BLaER1 treated with 17β-estradiol and CSF1 and Interleukin-3, amounts not matched to agents 10 nM and 100 nM (cell line): ENCODE measurements around the gene MT1B.

Experiments
- H3K27ac ChIP-seq, 11 experiments: shearing (Covaris generic); formaldehyde crosslinking; 2 replicates each; pipeline ENCODE4 v1.8.1; 2022
- H3K27me3 ChIP-seq, 11 experiments: shearing (Covaris generic); formaldehyde crosslinking; 2 replicates each; pipeline ENCODE4 v1.8.1; 2022
- H3K36me3 ChIP-seq, 11 experiments: shearing (Covaris generic); formaldehyde crosslinking; 2 replicates each; pipeline ENCODE4 v1.8.1; 2022
- H3K4me1 ChIP-seq, 10 experiments: shearing (Covaris generic); formaldehyde crosslinking; 2 replicates each; pipeline ENCODE4 v1.8.1; 2022
- H3K4me2 ChIP-seq, 11 experiments: shearing (Covaris generic); formaldehyde crosslinking; 2 replicates each; pipeline ENCODE4 v1.8.1; 2022
- H3K4me3 ChIP-seq, 10 experiments: shearing (Covaris generic); formaldehyde crosslinking; 2 replicates each; pipeline ENCODE4 v1.8.1; 2022
- H3K9ac ChIP-seq, 11 experiments: shearing (Covaris generic); formaldehyde crosslinking; 2 replicates each; pipeline ENCODE4 v1.8.1; 2022
- H3K9me3 ChIP-seq, 11 experiments: shearing (Covaris generic); formaldehyde crosslinking; replicated peaks in 1 of 11; 2 replicates each; pipeline ENCODE4 v1.8.1; 2022
- H4K20me1 ChIP-seq, 11 experiments: shearing (Covaris generic); formaldehyde crosslinking; 2 replicates each; pipeline ENCODE4 v1.8.1; 2022
- Cebpa-rat ChIP-seq, 11 experiments: shearing (Covaris generic); IDR thresholded peaks; 2 replicates each; pipeline ENCODE4 v1.8.1; 2022

The MT1B gene

DNA sequence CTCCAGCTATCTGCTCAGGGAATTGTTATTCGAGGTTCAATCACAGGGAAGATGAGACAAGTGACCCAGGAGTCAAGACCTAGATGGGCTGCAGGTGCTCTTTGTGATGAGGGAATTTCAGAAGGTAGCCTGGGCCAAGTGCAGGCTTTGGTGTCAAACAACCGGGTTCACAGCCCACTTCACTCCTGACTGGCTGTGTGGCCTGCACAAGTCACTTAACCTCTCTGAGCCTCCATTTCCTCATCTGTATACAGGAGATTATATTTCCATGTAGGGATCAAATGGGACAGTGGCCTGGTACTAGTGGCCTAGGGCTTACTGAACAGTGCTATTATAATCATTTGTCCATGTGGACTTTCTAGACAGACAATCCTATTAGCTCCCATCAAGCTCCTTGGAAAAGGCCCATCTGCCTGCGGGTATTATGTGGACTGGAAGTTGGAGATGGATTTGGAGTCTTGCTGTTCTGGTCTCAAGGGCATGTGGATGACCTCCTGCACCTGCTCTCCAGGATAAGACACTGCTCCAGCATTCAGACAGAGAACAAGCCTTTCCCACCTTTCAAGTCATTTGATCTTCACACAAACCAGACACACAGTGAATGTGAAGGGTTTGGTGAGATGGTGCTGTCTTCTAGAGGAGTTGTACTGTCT lies 27.5 kb downstream of the MT1B start:
- no peaks in the 10 kb centered on the region for H3K9me3 ChIP-seq
- peaks cover 27 to 35% (median 31%) of the 10 kb centered on the region in 11 experiments for H3K27me3 ChIP-seq
- H3K36me3 ChIP-seq: no peaks in the 10 kb centered on the region; a peak in 1 of 22 replicates
- H3K4me3 ChIP-seq: no peak overlapping the region
- H3K4me1 ChIP-seq: peaks cover 37 to 64% (median 56%) of the 10 kb centered on the region in 10 experiments
- no peak for TF ChIP-seq Cebpa-rat (IDR thresholded peaks at IDR 0.05)
- no peak overlapping the region for H3K4me2 ChIP-seq
- no peak overlapping the region for H3K9ac ChIP-seq
- H3K27ac ChIP-seq: no peak overlapping the region
- peaks cover 0 to 12% (median 0%) of the 10 kb centered on the region in 11 experiments; a peak in 4 of 22 replicates for H4K20me1 ChIP-seq

DNA sequence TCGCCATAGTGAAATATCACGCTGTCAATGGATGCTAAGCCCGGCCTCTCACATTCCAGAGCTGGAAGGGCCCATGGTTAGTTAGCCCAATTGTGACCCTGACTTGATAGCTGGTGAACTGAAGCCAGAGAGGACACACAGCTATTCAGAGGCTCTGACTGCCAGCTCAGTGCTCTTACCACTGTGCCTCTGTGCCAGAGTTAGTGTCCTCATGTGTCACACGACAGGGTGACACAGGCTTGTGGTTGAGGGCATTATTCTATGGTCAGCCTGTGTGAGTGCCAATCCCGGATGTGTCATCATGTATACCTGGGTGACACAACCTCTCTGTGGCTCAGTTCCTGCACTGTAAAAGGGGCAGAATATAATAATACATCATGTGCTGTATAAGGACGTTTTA lies 28.1 kb downstream of the MT1B start:
- no peak overlapping the region for H3K4me2 ChIP-seq
- peaks cover 26 to 33% (median 28%) of the 10 kb centered on the region in 11 experiments for H3K27me3 ChIP-seq
- peaks cover 43 to 66% (median 59%) of the 10 kb centered on the region in 10 experiments for H3K4me1 ChIP-seq
- H3K27ac ChIP-seq: no peak overlapping the region
- no peaks in the 10 kb centered on the region for H3K9me3 ChIP-seq
- peaks cover 0 to 12% (median 0%) of the 10 kb centered on the region in 11 experiments; a peak in 4 of 22 replicates for H4K20me1 ChIP-seq
- H3K36me3 ChIP-seq: no peaks in the 10 kb centered on the region; a peak in 1 of 22 replicates
- TF ChIP-seq Cebpa-rat (IDR thresholded peaks at IDR 0.05): no peak
- no peak overlapping the region for H3K9ac ChIP-seq
- no peak overlapping the region for H3K4me3 ChIP-seq

DNA sequence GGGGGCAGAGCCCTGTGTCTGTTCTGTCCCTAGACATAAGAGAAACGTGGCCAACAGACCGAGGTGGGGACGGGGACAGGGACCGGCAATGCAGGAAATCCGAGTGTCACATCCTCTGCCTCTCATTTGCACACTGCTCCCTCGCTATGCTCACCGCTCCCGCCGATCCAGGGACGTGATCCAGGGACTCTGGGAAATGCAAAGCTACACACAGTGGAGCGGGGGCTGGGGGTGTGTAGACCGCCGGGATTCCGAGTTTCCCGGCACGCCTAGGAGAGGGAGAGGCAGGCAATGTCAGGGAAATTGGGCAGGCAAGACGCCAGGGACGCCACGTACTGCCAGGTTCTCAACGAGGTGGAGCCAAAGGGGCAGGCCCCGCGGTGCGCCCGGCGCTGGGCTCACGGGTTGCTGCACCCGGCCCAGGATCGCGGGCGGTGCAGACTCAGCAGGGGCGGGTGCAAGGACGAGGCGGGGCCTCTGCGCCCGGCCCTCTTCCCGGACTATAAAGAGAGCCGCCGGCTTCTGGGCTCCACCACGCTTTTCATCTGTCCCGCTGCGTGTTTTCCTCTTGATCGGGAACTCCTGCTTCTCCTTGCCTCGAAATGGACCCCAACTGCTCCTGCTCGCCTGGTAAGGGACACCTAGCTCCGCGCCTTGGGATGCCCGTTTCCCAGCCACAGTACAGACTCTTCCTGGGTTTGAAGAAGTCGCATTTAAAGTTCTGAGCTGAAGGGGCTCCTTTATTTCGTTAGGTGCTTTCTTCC lies 30.4 kb downstream of the MT1B start, which contains the start of gene MT1X:
MT1X (plus strand) TSS at position 532 of the 764 bp plus-strand sequence; CDS start at position 603, 71 bp downstream.
- H3K27me3 ChIP-seq: peaks cover 3 to 10% (median 5%) of the 10 kb centered on the region in 11 experiments; a peak in 21 of 22 replicates
- peak within 1 kb of the TSS; percentile 30 to 89 (median 80); a peak in 21 of 22 replicates for H3K27ac ChIP-seq

DNA sequence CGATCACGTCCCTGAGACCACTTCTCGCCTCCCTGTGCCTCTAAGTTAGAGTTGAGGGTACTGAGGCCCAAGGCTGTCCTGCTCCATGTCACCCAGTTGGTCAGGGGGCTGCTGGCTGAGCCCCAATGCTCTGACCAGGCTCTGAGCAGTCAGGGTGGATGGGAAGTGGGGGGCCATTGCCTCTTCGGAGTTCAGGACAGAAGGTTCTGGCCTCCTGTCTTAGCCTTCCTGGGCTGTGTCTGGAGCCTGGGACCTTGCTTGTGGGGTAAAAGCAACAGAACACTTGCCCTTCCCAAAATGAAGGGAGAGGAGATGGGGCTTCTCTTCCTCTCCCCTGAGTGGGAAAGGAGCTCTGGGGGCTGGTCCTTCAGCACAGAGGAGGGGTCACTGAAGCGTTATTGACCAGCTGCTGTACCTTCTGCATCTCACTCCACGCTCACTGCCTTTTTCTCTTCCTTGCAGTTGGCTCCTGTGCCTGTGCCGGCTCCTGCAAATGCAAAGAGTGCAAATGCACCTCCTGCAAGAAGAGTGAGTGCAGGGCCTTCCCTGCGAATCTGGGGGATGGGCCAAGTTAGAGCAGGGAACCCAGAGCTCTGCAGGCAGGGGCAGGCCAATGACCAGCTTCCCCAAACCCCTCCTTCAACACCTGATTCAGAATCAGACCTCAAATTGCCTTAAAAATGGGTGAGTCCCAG lies 31.2 kb downstream of the MT1B start:
- Histone ChIP-seq H3K4me1 (peaks cover 32 to 60% (median 52%) of the 10 kb centered on the region in 10 experiments), H3K36me3 (peaks cover 0 to 14% (median 3%) of the 10 kb centered on the region in 11 experiments; a peak in 4 of 22 replicates), H3K9me3 (peaks cover 10 to 16% (median 14%) of the 10 kb centered on the region in 11 experiments; a peak in 21 of 22 replicates), H3K27ac (peak overlapping the region; percentile 30 to 89 (median 80); a peak in 20 of 22 replicates), H3K4me3 (peak overlapping the region; percentile 55 to 78 (median 71)), H3K27me3 (peaks cover 0 to 3% (median 0%) of the 10 kb centered on the region in 11 experiments; a peak in 1 of 22 replicates), H3K9ac (peak overlapping the region; percentile 75 to 92 (median 81)), H4K20me1 (peaks cover 0 to 12% (median 0%) of the 10 kb centered on the region in 11 experiments; a peak in 4 of 22 replicates), H3K4me2 (peak overlapping the region; percentile 90 to 99 (median 96))
- no peak for TF ChIP-seq Cebpa-rat (IDR thresholded peaks at IDR 0.05)

More for the DNA sequence above, 30.4 kb downstream of the MT1B start, which contains the start of gene MT1X:
- peaks cover 32 to 60% (median 53%) of the 10 kb centered on the region in 10 experiments for H3K4me1 ChIP-seq
- no peak for TF ChIP-seq Cebpa-rat (IDR thresholded peaks at IDR 0.05)
- peak within 1 kb of the TSS; percentile 75 to 92 (median 81) for H3K9ac ChIP-seq
- H3K4me3 ChIP-seq: peak within 1 kb of the TSS; percentile 55 to 78 (median 71)
- H3K4me2 ChIP-seq: peak within 1 kb of the TSS; percentile 90 to 99 (median 96)
- peaks cover 0 to 12% (median 3%) of the 10 kb centered on the region in 11 experiments; a peak in 4 of 22 replicates for H3K36me3 ChIP-seq
- peaks cover 0 to 12% (median 0%) of the 10 kb centered on the region in 11 experiments; a peak in 4 of 22 replicates for H4K20me1 ChIP-seq
- peaks cover 9 to 13% (median 11%) of the 10 kb centered on the region in 11 experiments; a peak in 21 of 22 replicates for H3K9me3 ChIP-seq

DNA sequence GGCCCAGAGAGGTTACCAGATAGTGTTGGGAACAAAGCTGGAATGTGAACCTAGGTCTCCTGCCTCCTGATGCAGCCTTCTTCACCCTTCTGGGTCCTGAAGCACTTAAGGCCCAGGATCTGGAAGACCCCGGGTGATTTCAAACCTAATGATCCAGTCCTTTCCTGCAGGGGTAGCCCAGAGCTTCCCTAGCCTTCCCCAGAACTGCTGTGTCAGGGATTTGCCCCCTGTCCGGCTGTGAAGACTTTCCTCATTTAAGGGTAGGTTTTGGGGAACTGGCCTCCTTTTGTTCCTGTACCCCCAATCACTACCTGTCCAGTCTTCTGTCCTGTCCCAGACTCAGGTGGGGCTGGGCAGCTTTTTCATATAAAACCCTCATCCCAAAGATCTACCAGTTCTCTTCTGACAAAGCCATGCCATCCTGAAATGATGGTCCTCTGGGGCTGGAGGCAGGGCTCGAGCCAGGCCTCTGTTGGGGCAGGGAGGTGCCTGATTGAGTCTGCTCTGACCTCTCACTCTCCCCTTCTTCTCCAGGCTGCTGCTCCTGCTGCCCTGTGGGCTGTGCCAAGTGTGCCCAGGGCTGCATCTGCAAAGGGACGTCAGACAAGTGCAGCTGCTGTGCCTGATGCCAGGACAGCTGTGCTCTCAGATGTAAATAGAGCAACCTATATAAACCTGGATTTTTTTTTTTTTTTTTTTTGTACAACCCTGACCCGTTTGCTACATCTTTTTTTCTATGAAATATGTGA lies 31.9 kb downstream of the MT1B start:
- Histone ChIP-seq H3K27me3 (no peaks in the 10 kb centered on the region; a peak in 1 of 22 replicates), H3K9ac (peak overlapping the region in 10 of 11 experiments; percentile 75 to 92 (median 82); a peak in 18 of 22 replicates), H3K4me2 (peak overlapping the region; percentile 90 to 99 (median 96)), H3K9me3 (peaks cover 10 to 16% (median 14%) of the 10 kb centered on the region in 11 experiments; a peak in 21 of 22 replicates), H3K4me3 (peak overlapping the region; percentile 55 to 78 (median 71); a peak in 19 of 20 replicates), H3K27ac (peak overlapping the region in 6 of 11 experiments; percentile 2 to 89 (median 82); a peak in 10 of 22 replicates), H3K4me1 (peaks cover 32 to 68% (median 58%) of the 10 kb centered on the region in 10 experiments), H3K36me3 (peaks cover 0 to 14% (median 3%) of the 10 kb centered on the region in 11 experiments; a peak in 4 of 22 replicates), H4K20me1 (peaks cover 0 to 12% (median 0%) of the 10 kb centered on the region in 11 experiments; a peak in 4 of 22 replicates)
- no peak for TF ChIP-seq Cebpa-rat (IDR thresholded peaks at IDR 0.05)

DNA sequence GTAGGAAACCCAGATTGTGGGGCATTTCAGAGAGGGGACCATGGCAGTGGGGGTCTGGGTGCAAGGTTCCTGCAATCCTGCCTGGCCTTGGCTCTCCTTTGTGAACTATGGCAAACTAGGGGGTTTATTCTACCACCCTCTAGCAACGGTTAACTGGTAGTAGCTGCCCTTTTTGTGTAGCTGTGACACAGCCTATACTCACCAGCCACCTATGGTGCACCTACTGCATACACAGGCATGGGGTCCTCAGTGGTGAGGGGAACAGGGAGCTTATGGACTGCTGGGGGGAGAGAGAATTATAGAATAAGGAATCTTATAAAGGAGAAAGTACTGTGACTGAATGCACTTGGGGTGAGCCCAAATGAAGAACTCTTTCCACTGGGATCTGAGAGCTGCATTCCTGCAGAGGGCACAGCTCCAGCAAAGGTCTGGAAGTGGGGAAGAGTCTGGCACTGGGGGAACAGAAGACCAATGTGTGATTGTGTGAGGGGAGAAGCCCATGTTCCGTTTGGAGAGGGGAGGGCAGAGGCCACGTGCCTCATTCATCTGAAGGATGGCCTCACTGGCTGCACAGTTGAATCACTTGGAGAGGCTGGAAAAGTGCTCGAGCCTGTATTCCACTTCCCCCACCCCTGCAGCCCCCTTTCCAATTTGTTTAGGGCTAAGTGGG lies 32.7 kb downstream of the MT1B start:
- peaks cover 10 to 16% (median 14%) of the 10 kb centered on the region in 11 experiments; a peak in 21 of 22 replicates for H3K9me3 ChIP-seq
- H3K27me3 ChIP-seq: no peaks in the 10 kb centered on the region; a peak in 1 of 22 replicates
- peaks cover 32 to 76% (median 66%) of the 10 kb centered on the region in 10 experiments for H3K4me1 ChIP-seq
- peak overlapping the region in 7 of 11 experiments; percentile 20 to 92 (median 87); a peak in 12 of 22 replicates for H3K9ac ChIP-seq
- no peak for TF ChIP-seq Cebpa-rat (IDR thresholded peaks at IDR 0.05)
- peaks cover 0 to 12% (median 0%) of the 10 kb centered on the region in 11 experiments; a peak in 4 of 22 replicates for H4K20me1 ChIP-seq
- peak overlapping the region in 6 of 11 experiments; percentile 46 to 84 (median 79); a peak in 12 of 22 replicates for H3K27ac ChIP-seq
- H3K4me2 ChIP-seq: peak overlapping the region; percentile 90 to 99 (median 96)
- peaks cover 0 to 14% (median 3%) of the 10 kb centered on the region in 11 experiments; a peak in 4 of 22 replicates for H3K36me3 ChIP-seq
- H3K4me3 ChIP-seq: peak overlapping the region in 5 of 10 experiments; percentile 67 to 78 (median 74); a peak in 9 of 20 replicates
